Kidney capillary endothelial cell (primary cell): ENCODE measurements around the gene BCAS3.
"Not testable (repeated sequence)": the region's sequence is repeated elsewhere in the genome, so short reads cannot be mapped to it uniquely, and the experiment has no call there.

Source experiments
- DNase-seq: peaks from one replicate; pipeline ENCODE4 v3.0.0-alpha.2; 2018; ENCODE audit warnings: low spot score

BCAS3 gene

GRCh38 chr17:61127960-61128359 lies 450.3 kb downstream of the BCAS3 start:
- DNase-seq, result no peak

GRCh38 chr17:61128661-61129115 lies 451.0 kb downstream of the BCAS3 start:
- no peak for DNase-seq

- no peak for DNase-seq
These were observed 451.9 kb downstream of the BCAS3 start for GRCh38 chr17:61129267-61130254.

GRCh38 chr17:61130330-61130729 lies 452.7 kb downstream of the BCAS3 start:
- no peak for DNase-seq

GRCh38 chr17:61131585-61131984 lies 453.9 kb downstream of the BCAS3 start:
- no peak for DNase-seq

- DNase-seq, result no peak
These were observed 454.9 kb downstream of the BCAS3 start for GRCh38 chr17:61132524-61132923.

- DNase-seq, result no peak
These were observed 456.2 kb downstream of the BCAS3 start for GRCh38 chr17:61133853-61134252.

GRCh38 chr17:61134551-61135235 lies 457.0 kb downstream of the BCAS3 start:
- DNase-seq, result no peak

- DNase-seq, result no peak
These were observed 458.1 kb downstream of the BCAS3 start for GRCh38 chr17:61135782-61136181.

GRCh38 chr17:61136296-61136695 lies 458.6 kb downstream of the BCAS3 start:
- DNase-seq, result no peak

GRCh38 chr17:61139219-61139618 lies 461.6 kb downstream of the BCAS3 start:
- DNase-seq, result no peak

GRCh38 chr17:61140081-61140786 lies 462.6 kb downstream of the BCAS3 start:
- DNase-seq, result no peak

GRCh38 chr17:61143026-61143425 lies 465.4 kb downstream of the BCAS3 start:
- no peak for DNase-seq

GRCh38 chr17:61144137-61144536 lies 466.5 kb downstream of the BCAS3 start:
- DNase-seq, result no peak

GRCh38 chr17:61144617-61145564 lies 467.2 kb downstream of the BCAS3 start:
- DNase-seq, result no peak

- not testable (repeated sequence) for DNase-seq
These were observed 469.2 kb downstream of the BCAS3 start for GRCh38 chr17:61146833-61147232.

GRCh38 chr17:61149106-61149825 lies 471.6 kb downstream of the BCAS3 start:
- DNase-seq, result no peak

GRCh38 chr17:61149862-61150362 lies 472.3 kb downstream of the BCAS3 start:
- no peak for DNase-seq

GRCh38 chr17:61150686-61151299 lies 473.1 kb downstream of the BCAS3 start:
- no peak for DNase-seq

- no peak for DNase-seq
These were observed 475.2 kb downstream of the BCAS3 start for GRCh38 chr17:61152898-61153297.
